ENCODE data around the gene ZEB2. TPM values are rescaled to one million over a fixed set of nuclear protein-coding genes. Genes with fewer than 3 reads are reported as not detected.

ZEB2 gene
- polyA plus RNA-seq, 1 donor from 2014 or later, result 2.2 TPM

- Histone ChIP-seq H3K27ac (ENCODE audit: low read length) (no peak overlapping the region), H3K27me3 (ENCODE audit: insufficient read depth, low read depth, low read length) (no peaks in the 10 kb centered on the region), H4K20me1 (ENCODE audit: insufficient read depth) (no peaks in the 10 kb centered on the region), H3F3A (ENCODE audit: insufficient read depth, low read length, poor library complexity, severe bottlenecking) (no peaks in the 10 kb centered on the region), H3K4me3 (ENCODE audit: low read length) (no peak overlapping the region), H3K9me2 (ENCODE audit: insufficient read depth, low read length) (no peaks in the 10 kb centered on the region), H3K4me2 (ENCODE audit: low read length) (no peak overlapping the region), H2AFZ (ENCODE audit: low read depth, low read length) (no peak overlapping the region), H3K79me2 (replicated peaks; ENCODE audit: insufficient read depth, low read length) (peaks cover 17% of the 10 kb centered on the region), H3K36me3 (ENCODE audit: insufficient read depth, low read length) (no peaks in the 10 kb centered on the region), H3K9ac (ENCODE audit: low read length) (no peak overlapping the region), H3K9me3 (ENCODE audit: low read length) (no peaks in the 10 kb centered on the region)
- TF ChIP-seq EZH2 (IDR thresholded peaks at IDR 0.05; ENCODE audit: borderline replicate concordance, insufficient read depth, low read length, poor library complexity, severe bottlenecking), result no peak
- no peak for TF ChIP-seq SMC3 (conservative IDR thresholded peaks at IDR 0.05; ENCODE audit: poor library complexity)
- no peak for TF ChIP-seq TAF1 (IDR thresholded peaks at IDR 0.05; ENCODE audit: low read depth)
- no peak for TF ChIP-seq MXI1 (conservative IDR thresholded peaks at IDR 0.05; ENCODE audit: poor library complexity, severe bottlenecking)
- TF ChIP-seq POLR2AphosphoS5 (IDR thresholded peaks at IDR 0.05), result no peak
- no peak for TF ChIP-seq REST (IDR thresholded peaks at IDR 0.05; ENCODE audit: borderline replicate concordance)
- TF ChIP-seq EP300 (conservative IDR thresholded peaks at IDR 0.05; ENCODE audit: poor library complexity, severe bottlenecking), result no peak
These were observed 63.2 kb downstream of the ZEB2 start for GRCh38 chr2:144456680-144457079.

GRCh38 chr2:144455987-144456386 lies 63.9 kb downstream of the ZEB2 start:
- Histone ChIP-seq H3F3A (ENCODE audit: insufficient read depth, low read length, poor library complexity, severe bottlenecking) (no peaks in the 10 kb centered on the region), H3K9ac (ENCODE audit: low read length) (no peak overlapping the region), H3K9me2 (ENCODE audit: insufficient read depth, low read length) (no peaks in the 10 kb centered on the region), H3K4me2 (ENCODE audit: low read length) (no peak overlapping the region), H3K9me3 (ENCODE audit: low read length) (no peaks in the 10 kb centered on the region), H4K20me1 (ENCODE audit: insufficient read depth) (no peaks in the 10 kb centered on the region), H3K27me3 (ENCODE audit: insufficient read depth, low read depth, low read length) (no peaks in the 10 kb centered on the region), H3K79me2 (replicated peaks; ENCODE audit: insufficient read depth, low read length) (peaks cover 17% of the 10 kb centered on the region), H3K4me3 (ENCODE audit: low read length) (no peak overlapping the region), H3K27ac (ENCODE audit: low read length) (no peak overlapping the region), H3K36me3 (ENCODE audit: insufficient read depth, low read length) (no peaks in the 10 kb centered on the region), H2AFZ (ENCODE audit: low read depth, low read length) (no peak overlapping the region)
- no peak for TF ChIP-seq RAD21 (conservative IDR thresholded peaks at IDR 0.05)
- no peak for TF ChIP-seq REST (IDR thresholded peaks at IDR 0.05; ENCODE audit: borderline replicate concordance)
- TF ChIP-seq MXI1 (conservative IDR thresholded peaks at IDR 0.05; ENCODE audit: poor library complexity, severe bottlenecking), result no peak
- no peak for TF ChIP-seq CTCF (IDR thresholded peaks at IDR 0.05; ENCODE audit: poor library complexity, severe bottlenecking)
- TF ChIP-seq TAF1 (IDR thresholded peaks at IDR 0.05; ENCODE audit: low read depth), result no peak
